HepG2 (cell line): ENCODE measurements around the gene PVRIG. TPM values are rescaled to one million over a fixed set of nuclear protein-coding genes. Genes with fewer than 3 reads are reported as not detected.
A peak's percentile ranks its signal among the peaks of the same experiment; 100 is the strongest.
"Not testable (repeated sequence)": the region's sequence is repeated elsewhere in the genome, so short reads cannot be mapped to it uniquely, and the experiment has no call there.

ENCODE experiments used
- ATAC-seq: fragments of 200-7000 bp; cut with Tn5 transposase; 3 replicates; pipeline ENCODE4 v1.9.1; 2020; ENCODE audit warnings: mild to moderate bottlenecking, moderate library complexity
- BruUV-seq: library from RNA; stranded (reverse); fragments of 400-500 nt; replicated peaks from 2 replicates; lab custom pipeline; 2021; lab: Mats Ljungman, UMichigan
- CTCF ChIA-PET: fragments of 300-600 bp; formaldehyde crosslinking; extraction: SDS; loops from one replicate; lab custom pipeline; 2021; ENCODE audit warnings: low total read pairs, inconsistent platforms, low intra/inter-chr PET ratio; lab: Yijun Ruan, JAX
- POLR2A ChIA-PET: fragments of 350-600 bp; sonication (Branson Sonifier 250); formaldehyde crosslinking; loops from one replicate; lab custom pipeline; 2020; ENCODE audit warnings: antibody characterized with exemption, inconsistent platforms; lab: Yijun Ruan, JAX
- DNase-seq: peaks from one replicate; pipeline ENCODE4 v3.0.0-alpha.2; 2015; ENCODE audit warnings: low spot score
- FAIRE-seq: peaks from 3 replicates; lab custom pipeline; 2011; peaks lifted over from hg19 to GRCh38; lab: Jason Lieb, UNC
- H2AFZ ChIP-seq: one replicate; pipeline ENCODE4 v1.6.1; 2011; ENCODE audit warnings: low read length, inconsistent platforms
- H3K27ac ChIP-seq: fragments of 300-600 bp; 3 replicates; pipeline ENCODE4 v1.8.0; 2011; ENCODE audit warnings: mixed run types, mild to moderate bottlenecking, mixed read lengths, low read length, inconsistent platforms; ENCODE audit not compliant: insufficient read depth; ENCODE audit errors: extremely low read length
- H3K27me3 ChIP-seq, 2 experiments: fragments of 200-600 bp in 1 of 2; 2 replicates in 1 of 2; 3 replicates in 1 of 2; pipeline versions ENCODE4 v1.6.0 to v1.8.0; 2011; ENCODE audit warnings: low read length in 2 of 2, mild to moderate bottlenecking in 2 of 2, moderate library complexity in 2 of 2, inconsistent platforms in 1 of 2; ENCODE audit not compliant: insufficient read depth in 2 of 2, control insufficient read depth in 1 of 2
- H3K36me3 ChIP-seq, 2 experiments: fragments of 200-600 bp in 1 of 2; replicated peaks in 1 of 2; 2 replicates in 1 of 2; 3 replicates in 1 of 2; pipeline versions ENCODE4 v1.5.1 to v1.8.0; 2011; ENCODE audit warnings: low read length in 2 of 2, inconsistent platforms in 1 of 2; ENCODE audit not compliant: insufficient read depth in 2 of 2, control insufficient read depth in 1 of 2
- H3K4me1 ChIP-seq: 2 replicates; pipeline ENCODE4 v1.5.1; 2012; ENCODE audit warnings: low read length, inconsistent platforms; ENCODE audit not compliant: insufficient read depth
- H3K4me2 ChIP-seq: 2 replicates; pipeline ENCODE4 v1.6.0; 2011; ENCODE audit warnings: low read depth, low read length, inconsistent platforms
- H3K4me3 ChIP-seq, 3 experiments: fragments of 200-600 bp in 1 of 3; sonication (generic), shearing (Covaris generic) in 1 of 3; replicated peaks in 1 of 3; 2 replicates each; pipeline ENCODE4 v1.5.1; 2011 to 2016; ENCODE audit warnings: low read length in 3 of 3, inconsistent platforms in 2 of 3, low read depth in 2 of 3, mild to moderate bottlenecking in 2 of 3, control low read depth in 1 of 3, mixed read lengths in 1 of 3; ENCODE audit not compliant: insufficient read depth in 1 of 3
- H3K79me2 ChIP-seq: one replicate; pipeline ENCODE4 v1.6.1; 2011; ENCODE audit warnings: low read length, inconsistent platforms; ENCODE audit not compliant: insufficient read depth
- H3K9ac ChIP-seq: 2 replicates; pipeline ENCODE4 v1.6.0; 2011; ENCODE audit warnings: mild to moderate bottlenecking, low read depth, low read length, inconsistent platforms; ENCODE audit not compliant: insufficient read depth
- H3K9me3 ChIP-seq: 2 replicates; pipeline ENCODE4 v1.5.1; 2012; ENCODE audit warnings: mild to moderate bottlenecking, low read length
- H4K20me1 ChIP-seq: 2 replicates; pipeline ENCODE4 v1.6.0; 2011; ENCODE audit warnings: inconsistent platforms, mild to moderate bottlenecking, low read length, moderate library complexity; ENCODE audit not compliant: insufficient read depth
- ARID5B ChIP-seq: IDR thresholded peaks from 2 replicates; pipeline ENCODE4 v1.4.0; 2020; ENCODE audit warnings: mild to moderate bottlenecking, missing genetic modification reagents
- CEBPG ChIP-seq: IDR thresholded peaks from 2 replicates; pipeline ENCODE4 v1.6.1; 2016
- FOSL2 ChIP-seq: sonication (generic); formaldehyde crosslinking; IDR thresholded peaks from 2 replicates; pipeline ENCODE4 v1.4.0; 2020; ENCODE audit warnings: missing genetic modification reagents
- FOXP1 ChIP-seq, 2 experiments: fragments of 450-650 bp in 1 of 2; IDR thresholded peaks; 2 replicates each; pipeline ENCODE4 v1.6.1; 2017 to 2018; ENCODE audit warnings: antibody characterized with exemption in 1 of 2
- HMG20A ChIP-seq: IDR thresholded peaks from 2 replicates; pipeline ENCODE4 v1.6.1; 2016; ENCODE audit warnings: borderline replicate concordance
- IKZF5 ChIP-seq: IDR thresholded peaks from 2 replicates; pipeline ENCODE4 v1.6.1; 2018; ENCODE audit warnings: missing genetic modification reagents, mild to moderate bottlenecking, missing compliant biosample characterization
- IRF2 ChIP-seq: IDR thresholded peaks from 2 replicates; pipeline ENCODE4 v1.6.1; 2018; ENCODE audit warnings: missing genetic modification reagents, missing compliant biosample characterization
- NR2F1 ChIP-seq, 2 experiments: fragments of 450-650 bp in 1 of 2; formaldehyde crosslinking in 1 of 2; IDR thresholded peaks; 2 replicates each; pipeline versions ENCODE4 v1.5.0 to v1.6.1; 2016 to 2020; ENCODE audit warnings: mild to moderate bottlenecking in 1 of 2, missing compliant biosample characterization in 1 of 2, missing genetic modification reagents in 1 of 2, moderate library complexity in 1 of 2
- PATZ1 ChIP-seq: sonication (generic); formaldehyde crosslinking; IDR thresholded peaks from 2 replicates; pipeline ENCODE4 v1.4.0; 2020; ENCODE audit warnings: missing genetic modification reagents
- RXRB ChIP-seq: IDR thresholded peaks from 2 replicates; pipeline ENCODE4 v1.6.1; 2016; ENCODE audit warnings: borderline replicate concordance, missing genetic modification reagents, missing compliant biosample characterization
- TEAD3 ChIP-seq: optimal IDR thresholded peaks from 2 replicates; pipeline ENCODE3; 2016; ENCODE audit warnings: borderline replicate concordance
- ZNF121 ChIP-seq: sonication (generic); formaldehyde crosslinking; IDR thresholded peaks from 2 replicates; pipeline ENCODE4 v1.5.0; 2020; ENCODE audit warnings: mild to moderate bottlenecking, missing genetic modification reagents
- ZNF143 ChIP-seq: sonication (generic); formaldehyde crosslinking; IDR thresholded peaks from 2 replicates; pipeline ENCODE4 v1.4.0; 2020; ENCODE audit warnings: missing genetic modification reagents
- ZNF362 ChIP-seq: sonication (generic); formaldehyde crosslinking; IDR thresholded peaks from 2 replicates; pipeline ENCODE4 v1.4.0; 2020; ENCODE audit warnings: missing genetic modification reagents, mild to moderate bottlenecking, borderline replicate concordance
- WGBS: methylation state at CpG from one replicate; pipeline ENCODE4 v1.1.6; 2017; ENCODE audit warnings: low lambda C conversion rate; 5-methylcytosine and 5-hydroxymethylcytosine counted together
- in situ Hi-C: cut with HindIII; loops from 2 replicates; pipeline ENCODE4 v1.10.0; 2017; ENCODE audit warnings: low pct_unique_long_range_greater_than_20kb; ENCODE audit not compliant: extremely low pct_ligation_motif_present
- intact Hi-C: fragments of 100-400 bp; cut with micrococcal nuclease; formaldehyde crosslinking; loops from one replicate; pipeline ENCODE4 v1.10.0; 2022; ENCODE audit not compliant: unreplicated experiment
- polyA plus RNA-seq, 8 experiments: library from polyadenylated mRNA; depleted of rRNA in 3 of 8; stranded (reverse) in 7 of 8; unstranded in 1 of 8; fragments of >200 nt; fragmentation: Illumina TruSeq in 4 of 8; extraction: Trizol in 4 of 8; gene quantifications; 2 replicates each; pipeline versions ENCODE4 v1.2.1 to v1.2.3, GENCODE V29; 2011 to 2016; ENCODE audit warnings: low read depth in 4 of 8, missing spikeins in 1 of 8, mixed read lengths in 1 of 8; ENCODE audit not compliant: insufficient read depth in 1 of 8
- total RNA-seq, 5 experiments: library from RNA; depleted of rRNA; stranded (reverse); fragments of >200 nt; fragmentation: Illumina TruSeq; extraction: Trizol; gene quantifications; 2 replicates each; pipeline ENCODE4 v1.2.3, GENCODE V29; 2016; ENCODE audit warnings: low read depth in 1 of 5

Gene PVRIG
- total and polyA plus RNA-seq, 2 of the 13 experiments (the other 11 are each of a cell fraction or from before 2014, with no cell fraction given): not detected

GRCh38 chr7:100244988-100245605 is 25.3 kb downstream of the PVRIG start:
- H4K20me1 ChIP-seq; H3K36me3 ChIP-seq; CTCF ChIA-PET; H3K27me3 ChIP-seq; FAIRE-seq; H3K9me3 ChIP-seq; in situ Hi-C loops; BruUV-seq; TF ChIP-seq FOXP1 (IDR thresholded peaks at IDR 0.05): not testable (repeated sequence)
- WGBS: 4% methylated on average over 5 of the region's 9 CpGs
- Histone ChIP-seq H3K9ac (peak overlapping the region; percentile 46; the same call in 1 of the 2 replicates), H3K79me2 (peaks cover 15% of the 10 kb centered on the region), H3K4me1 (peaks cover 87% of the 10 kb centered on the region), H3K4me3 (peak overlapping the region in 1 of 3 experiments; percentile 50; a peak in 2 of 6 replicates), H3K4me2 (peak overlapping the region; percentile 71), H2AFZ (peak overlapping the region; percentile 6), H3K27ac (peak overlapping the region; percentile 67)
- ATAC-seq (peak; percentile 58), DNase-seq (peak; percentile 85)
- POLR2A ChIA-PET: interaction anchor here (1.8 kb wide), 1 partner anchor 25 kb away, joined by 5 read pairs; no protein-coding TSS in a partner anchor
- intact Hi-C loops: loop anchor here (10.0 kb wide), 1 partner anchor 100 kb away; no protein-coding TSS in a partner anchor
- TF ChIP-seq NR2F1 (CRISPR knock-in tag; IDR thresholded peaks at IDR 0.05) (peak; percentile 20 to 69; a peak in 1 of 4 replicates), RXRB (peak; percentile 76), FOXP1 (CRISPR knock-in tag; IDR thresholded peaks at IDR 0.05) (peak; percentile 58; the same call in 1 of the 2 replicates), IKZF5 (CRISPR knock-in tag) (0 out of 2 replicates have a peak, but pooled peaks have one; percentile 29), FOSL2 (CRISPR knock-in tag) (peak; percentile 38; the same call in 1 of the 2 replicates), ARID5B (CRISPR knock-in tag) (peak; percentile 73), IRF2 (CRISPR knock-in tag) (0 out of 2 replicates have a peak, but pooled peaks have one; percentile 26), ZNF143 (CRISPR knock-in tag) (peak; percentile 54; the same call in 1 of the 2 replicates), ZNF362 (peak; percentile 43; the same call in 1 of the 2 replicates), ZNF121 (CRISPR knock-in tag) (0 out of 2 replicates have a peak, but pooled peaks have one; percentile 9), TEAD3 (CRISPR knock-in tag) (peak; percentile 65), HMG20A (CRISPR knock-in tag) (peak; percentile 52; the same call in 1 of the 2 replicates), CEBPG (peak; percentile 62), PATZ1 (CRISPR knock-in tag) (peak; percentile 52)
